GM19324 (cell line): ENCODE data around the gene GJD4.
A peak's percentile ranks its signal among the peaks of the same experiment; 100 is the strongest.

Experiments used
- ATAC-seq: cut with Tn5 transposase; IDR thresholded peaks from one replicate; pipeline ENCODE4 v1.9.1; 2021; ENCODE audit warnings: mild to moderate bottlenecking, moderate library complexity; ENCODE audit not compliant: unreplicated experiment, low FRiP score

Gene GJD4

DNA sequence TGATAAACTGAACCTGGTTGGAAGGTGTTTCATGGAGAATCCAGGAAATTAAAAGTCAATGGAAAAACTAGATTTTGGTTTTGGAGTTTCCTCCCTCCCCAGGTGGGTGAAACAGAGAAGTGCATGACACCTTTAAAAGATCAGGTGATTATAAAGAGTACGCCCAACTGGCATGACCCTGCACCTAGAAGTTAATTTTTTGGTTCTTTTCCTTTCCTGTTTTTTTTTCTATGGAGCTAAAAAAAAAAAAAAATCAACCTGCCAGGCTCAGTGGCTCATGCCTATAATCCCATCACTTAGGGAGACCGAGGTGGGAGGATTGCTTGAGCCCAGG is 7.9 kb downstream of the GJD4 start:
- no peak for ATAC-seq

DNA sequence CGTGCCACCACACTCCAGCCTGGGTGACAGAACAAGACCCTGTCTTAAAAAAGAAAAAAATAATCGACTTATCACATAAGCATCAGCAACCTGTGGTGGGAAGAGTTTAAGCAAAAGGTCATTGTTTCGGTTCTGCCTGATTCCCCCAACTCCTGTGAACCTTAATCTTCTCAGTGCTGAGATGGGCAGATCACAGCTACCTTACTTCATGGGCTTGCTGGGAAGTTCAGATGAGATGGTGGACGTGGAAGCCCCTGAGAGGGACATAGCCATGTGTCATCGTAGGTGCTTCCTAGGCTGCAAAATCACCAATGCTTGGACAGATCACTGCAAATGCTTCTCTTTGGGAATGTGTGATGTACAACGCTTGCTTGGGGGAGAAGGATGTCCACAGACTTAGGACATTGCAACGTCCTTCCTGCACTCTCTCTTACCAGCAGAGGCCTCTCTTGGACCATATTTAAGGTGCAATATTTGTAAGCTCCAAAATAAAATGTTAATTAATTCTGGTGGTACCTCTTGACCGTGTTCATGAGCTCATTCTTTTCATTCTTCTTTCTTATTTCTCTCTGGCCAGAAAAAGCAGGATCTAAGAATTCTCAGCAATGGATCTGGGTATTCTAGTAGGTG is 8.6 kb downstream of the GJD4 start:
- no peak for ATAC-seq

DNA sequence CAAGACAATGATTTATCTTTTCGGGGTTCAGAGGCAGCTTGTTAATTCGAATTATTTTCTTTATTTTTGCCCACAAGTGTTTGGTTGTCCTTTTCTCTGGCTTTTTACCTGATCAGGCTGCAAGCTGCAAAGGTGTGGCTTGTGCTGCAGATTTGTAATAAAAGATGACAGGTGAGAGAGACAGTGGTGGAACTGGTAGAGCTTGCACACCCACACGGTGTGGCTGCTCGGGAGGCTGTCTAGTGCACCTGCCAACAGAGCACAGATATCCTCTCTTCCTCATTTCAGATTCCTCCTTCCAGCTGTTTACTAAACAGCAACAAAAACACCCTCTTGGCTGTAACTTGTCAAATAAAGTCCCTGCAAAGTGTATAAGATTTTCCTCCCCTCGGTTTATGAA is 9.2 kb downstream of the GJD4 start:
- ATAC-seq = no peak

DNA sequence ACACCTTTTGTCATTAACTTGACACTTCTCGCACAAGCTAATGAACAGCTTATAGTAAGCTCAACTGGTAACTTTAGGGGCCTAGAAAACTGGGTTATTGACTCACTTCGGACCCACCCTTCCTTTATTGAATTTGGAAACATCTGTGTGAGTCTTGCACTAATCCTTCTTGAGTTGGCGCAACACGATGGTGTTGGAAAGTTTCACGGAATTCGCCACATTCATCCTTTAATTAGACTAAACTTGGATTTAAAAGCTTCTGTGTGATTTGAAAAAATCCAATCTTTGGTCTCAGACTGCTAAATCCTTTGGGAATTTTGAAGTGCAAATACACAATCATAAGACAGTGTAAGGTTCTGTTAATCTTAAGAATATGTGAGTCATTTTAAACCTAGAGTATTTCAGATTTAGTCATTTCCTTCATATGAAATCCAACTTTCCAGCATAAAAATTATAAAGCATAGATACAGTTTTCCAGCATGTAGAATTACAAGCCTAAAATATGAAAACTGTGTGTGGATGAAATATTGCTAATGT is 21.9 kb downstream of the GJD4 start:
- ATAC-seq = no peak

DNA sequence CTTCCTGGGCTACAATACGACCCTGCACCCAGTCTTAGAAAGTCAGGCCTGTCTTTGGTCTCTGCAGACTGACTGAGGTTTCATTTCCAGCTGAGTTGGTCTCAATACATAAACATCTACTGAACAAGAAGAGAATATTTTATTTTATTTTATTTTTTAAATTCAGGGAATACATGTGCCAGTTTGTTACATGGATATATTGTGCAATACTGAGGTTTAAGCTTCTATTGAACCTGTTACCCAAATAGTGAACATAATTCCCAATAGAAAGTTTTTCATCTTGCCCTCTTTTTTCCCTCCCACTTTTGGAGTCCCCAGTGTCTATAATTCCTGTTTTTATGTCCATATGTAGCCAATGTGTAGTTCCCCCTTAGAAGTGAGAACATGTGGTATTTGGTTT is 26.3 kb downstream of the GJD4 start:
- no peak for ATAC-seq

DNA sequence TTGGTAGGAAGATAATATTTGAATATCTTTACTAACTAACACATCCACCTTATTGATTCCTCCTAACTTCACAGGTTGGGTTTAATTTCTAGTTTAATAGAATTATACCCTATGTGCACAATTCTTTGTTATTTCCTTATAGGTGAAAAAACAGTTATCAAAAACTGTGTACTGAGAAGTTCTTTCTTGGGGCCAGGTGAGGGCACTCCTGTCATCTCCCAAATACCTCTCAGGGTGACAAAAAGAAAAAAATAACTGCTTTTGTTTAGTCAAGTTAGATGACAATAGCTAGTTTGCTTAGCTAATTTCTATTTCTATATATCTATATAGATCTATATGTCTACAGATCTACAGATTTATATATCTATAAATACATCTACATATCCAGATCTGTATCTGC is 26.9 kb downstream of the GJD4 start:
- no peak for ATAC-seq

DNA sequence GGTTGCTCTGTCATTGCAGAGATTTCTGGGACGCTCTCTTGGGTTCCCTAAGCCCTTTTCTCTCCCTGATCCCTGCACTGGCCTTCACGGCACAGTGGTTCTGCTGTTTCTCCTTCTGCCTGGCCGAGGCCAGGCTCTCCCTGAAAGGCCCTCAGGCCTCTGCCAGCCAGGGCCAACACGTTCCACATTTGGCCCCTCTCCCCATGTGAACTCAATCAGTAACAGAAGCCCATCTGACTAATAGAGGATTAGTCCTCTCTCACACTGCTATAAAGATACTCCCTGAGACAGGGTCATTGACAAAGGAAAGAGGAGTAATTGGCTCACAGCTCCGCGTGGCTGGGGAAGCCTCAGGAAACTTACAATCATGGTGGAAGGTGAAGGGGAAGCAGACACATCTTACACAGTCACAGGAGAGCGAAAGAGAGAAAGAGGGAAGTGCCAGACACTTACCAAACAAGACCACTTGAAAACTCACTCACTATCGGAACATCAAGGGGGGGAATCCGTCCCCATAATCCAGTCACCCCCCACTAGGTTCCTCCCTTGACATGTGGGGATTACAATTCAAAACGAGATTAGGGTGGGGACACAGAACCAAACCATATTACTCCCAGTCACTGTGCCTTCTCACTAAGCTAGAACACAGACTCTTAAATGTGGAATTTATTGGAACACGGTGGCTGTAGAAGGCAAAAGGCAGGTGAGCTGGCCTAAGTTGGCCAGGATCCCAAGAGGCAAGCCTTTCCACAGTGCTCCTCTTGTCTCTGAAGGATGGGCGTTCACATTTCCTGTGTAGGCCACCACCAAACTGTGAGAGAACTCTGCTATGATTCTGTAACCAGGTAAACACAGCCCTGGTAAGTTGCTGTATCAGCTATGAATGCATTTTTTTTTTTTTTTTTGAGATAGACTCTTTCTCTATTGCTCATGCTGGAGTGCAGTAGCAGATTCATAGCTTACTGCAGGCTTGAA is 28.2 kb downstream of the GJD4 start:
- no peak for ATAC-seq

DNA sequence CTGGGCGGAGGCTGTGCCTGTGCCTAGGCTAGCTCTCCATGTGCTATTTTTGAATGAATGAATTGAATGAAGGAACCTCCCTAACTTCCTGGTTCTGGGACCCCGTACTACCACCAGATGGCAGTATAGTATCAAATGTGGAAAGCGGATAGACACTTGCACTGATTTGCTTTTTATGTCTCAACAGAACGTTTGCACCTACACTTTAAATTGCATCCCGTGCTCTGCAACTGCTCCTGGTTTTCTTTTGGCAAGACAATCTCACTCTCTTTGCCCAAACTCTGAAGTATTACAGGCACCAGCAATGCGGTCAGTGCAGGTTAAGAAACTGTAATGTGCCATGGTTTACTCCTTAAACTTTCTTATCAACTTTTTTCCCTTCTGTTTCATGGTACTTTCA is 30.4 kb downstream of the GJD4 start:
- no peak for ATAC-seq

DNA sequence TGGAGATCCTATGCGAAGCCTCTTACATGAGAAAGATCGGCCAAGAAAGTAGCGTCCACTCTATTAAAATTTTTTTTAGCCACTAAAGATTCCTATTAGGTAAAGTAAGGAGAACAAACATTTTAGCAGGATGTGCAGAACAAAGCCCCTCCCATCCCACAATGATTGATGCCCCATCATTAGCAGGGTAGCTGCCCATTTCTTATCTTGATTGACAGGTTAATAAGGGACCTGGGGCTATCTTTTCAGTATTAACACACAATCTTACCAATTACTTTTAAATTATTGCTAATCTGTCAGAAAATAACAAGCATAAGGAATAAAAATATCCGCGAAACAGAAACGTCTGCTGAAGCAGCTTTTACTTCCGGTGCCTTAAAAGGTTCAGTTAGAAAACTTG is 31.8 kb downstream of the GJD4 start:
- ATAC-seq = no peak

DNA sequence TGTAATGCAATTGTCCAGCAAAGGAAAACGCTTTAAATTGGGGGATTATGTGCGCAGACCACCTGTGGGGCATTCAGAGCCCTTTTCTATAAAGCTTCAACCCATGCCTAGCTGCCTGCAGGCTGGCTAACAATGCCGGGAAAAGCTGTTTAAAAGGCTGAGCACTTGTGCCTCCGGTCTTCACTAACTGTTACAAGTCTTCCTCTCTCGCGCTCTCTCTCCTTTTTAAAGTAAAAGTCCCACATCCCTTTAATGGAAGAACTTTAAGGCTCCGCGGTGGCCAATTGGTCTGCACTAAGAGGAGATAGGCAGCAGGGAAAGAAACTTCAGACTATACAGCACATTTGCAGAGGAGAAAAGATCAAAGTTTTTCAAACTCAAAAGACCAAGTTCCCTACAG is 32.3 kb downstream of the GJD4 start:
- ATAC-seq = no peak

DNA sequence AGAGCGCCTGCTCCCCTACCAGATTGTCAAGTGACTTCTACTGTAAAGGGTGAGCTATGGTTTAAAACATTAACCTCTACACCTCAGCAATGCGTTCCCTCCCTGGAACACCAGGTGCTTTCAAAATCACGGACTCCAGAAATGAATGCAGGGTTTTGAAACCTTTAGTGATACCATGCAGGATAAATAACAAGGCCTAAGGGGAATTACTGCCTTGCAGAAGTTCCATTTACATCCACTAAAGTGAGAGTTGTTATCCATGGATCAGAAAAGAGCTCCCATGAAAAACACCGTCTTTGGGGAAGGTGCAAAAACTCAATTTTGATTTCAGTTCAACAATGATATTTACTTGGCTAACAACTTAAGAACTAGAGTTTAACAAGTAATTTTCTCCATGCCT is 33.0 kb downstream of the GJD4 start:
- ATAC-seq = no peak

DNA sequence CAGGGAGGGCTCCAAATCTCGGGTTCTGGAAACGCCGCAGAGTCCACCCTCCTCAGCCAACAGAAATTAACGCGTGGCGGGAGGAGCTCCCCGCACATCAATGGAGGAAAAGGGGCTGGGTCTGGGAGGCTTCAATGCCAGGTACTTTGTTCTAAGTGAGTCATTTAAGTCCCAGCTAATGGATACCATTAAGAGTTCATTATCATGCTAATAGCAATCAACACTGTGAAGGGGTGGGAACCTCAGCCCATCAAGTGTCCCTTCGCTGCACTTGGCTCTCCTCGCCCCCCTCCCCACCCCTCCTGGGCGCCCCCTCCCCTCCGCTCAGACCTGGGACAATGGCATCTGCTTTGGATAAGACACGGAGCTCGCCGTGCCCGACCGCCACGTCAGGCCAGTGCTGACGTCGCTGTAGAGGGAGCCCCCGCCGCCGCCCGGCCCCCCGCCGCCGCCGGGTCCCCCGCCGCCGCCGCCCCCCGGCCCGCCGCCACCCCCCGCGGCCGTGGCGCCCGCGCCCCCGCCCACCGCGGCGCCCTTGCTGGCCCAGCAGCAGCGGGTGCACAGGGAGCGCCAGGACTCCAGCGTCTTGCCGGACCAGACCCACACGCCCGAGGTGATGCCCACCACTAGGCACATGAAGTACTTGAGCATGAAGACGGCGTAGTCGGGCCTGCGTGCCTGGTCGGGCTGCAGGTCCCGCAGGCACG is 34.0 kb downstream of the GJD4 start:
- ATAC-seq = no peak

DNA sequence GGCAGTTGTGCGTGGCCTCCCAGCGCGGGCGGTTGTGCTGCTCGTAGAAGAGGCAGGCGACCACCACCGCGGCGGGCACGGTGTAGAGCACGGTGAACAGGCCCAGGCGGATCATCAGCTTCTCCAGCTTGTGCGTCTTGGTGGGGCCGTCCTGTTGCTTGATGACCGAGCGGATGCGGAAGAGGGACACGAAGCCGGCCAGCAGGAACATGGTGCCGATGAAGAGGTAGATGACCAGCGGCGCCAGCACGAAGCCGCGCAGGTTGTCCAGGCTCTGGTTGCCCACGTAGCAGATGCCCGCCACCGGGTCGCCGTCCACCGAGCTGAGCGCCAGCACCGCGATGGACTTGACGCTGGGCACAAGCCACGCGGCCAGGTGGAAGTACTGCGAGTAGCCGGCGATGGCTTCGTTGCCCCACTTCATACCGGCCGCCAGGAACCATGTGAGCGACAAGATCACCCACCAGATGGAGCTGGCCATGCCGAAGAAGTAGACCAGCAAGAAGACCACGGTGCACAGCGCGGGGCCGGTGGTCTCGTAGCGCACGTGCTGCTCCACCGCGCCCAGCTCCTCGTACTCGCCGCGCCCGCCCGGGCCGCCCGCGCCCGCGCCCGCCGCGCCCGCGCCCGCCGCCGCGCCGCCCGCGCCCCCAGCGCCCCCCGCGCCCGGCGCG is 34.7 kb downstream of the GJD4 start:
- ATAC-seq = no peak

DNA sequence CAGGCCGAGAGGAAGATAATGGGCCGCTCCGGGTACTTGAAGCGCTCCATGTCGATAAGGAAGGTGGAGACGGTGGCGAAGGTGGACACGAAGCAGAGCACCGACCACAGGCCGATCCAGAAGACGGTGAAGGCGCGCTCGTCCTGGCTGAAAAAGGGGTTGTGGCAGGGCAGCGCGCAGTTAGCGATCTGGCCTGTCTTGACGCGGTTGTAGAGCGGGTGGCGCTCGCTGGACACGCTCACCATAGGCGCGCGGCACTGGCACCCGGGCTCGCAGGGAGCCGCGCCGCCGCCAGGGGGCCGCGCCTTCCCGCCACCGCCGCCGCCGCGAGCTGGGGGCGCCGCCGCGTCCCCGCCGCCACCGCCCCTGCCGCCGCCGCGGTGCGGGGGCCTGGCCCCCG is 35.3 kb downstream of the GJD4 start:
- peak; percentile 36 for ATAC-seq

DNA sequence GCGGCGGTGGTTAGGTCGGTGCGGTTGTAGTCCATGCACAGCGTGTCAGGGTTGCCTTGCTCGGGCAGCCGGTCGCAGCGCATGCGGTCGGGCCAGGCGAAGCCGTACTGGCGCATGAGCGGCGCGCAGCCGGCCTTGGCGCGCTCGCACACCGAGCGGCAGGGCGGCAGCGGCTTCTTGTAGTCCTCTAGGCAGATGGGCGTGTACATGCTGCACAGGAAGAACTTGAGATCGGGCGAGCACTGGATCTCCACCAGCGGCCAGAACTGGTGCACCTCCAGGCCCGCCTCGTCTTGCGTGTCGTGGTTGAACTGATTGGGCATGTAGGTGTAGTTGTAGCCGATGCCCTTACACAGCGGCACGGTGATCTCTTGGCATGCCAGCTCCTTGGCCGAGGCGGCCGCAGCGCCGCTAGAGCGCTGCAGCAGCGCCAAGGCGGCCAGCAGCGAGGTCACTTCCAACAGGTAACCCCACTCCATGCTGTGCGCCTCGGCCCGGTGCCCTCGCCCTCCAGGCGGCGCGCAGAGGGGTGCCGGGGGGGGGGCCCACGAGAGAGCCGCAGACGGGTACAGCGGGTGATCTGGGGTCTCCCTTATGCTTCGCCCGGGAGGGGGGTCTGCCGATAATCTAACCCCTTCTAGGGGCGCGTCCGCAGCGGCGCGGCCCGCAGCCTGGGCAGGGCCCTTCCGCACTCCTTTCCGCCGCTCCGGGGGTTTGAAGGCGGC is 36.0 kb downstream of the GJD4 start:
- peak; percentile 36 for ATAC-seq

DNA sequence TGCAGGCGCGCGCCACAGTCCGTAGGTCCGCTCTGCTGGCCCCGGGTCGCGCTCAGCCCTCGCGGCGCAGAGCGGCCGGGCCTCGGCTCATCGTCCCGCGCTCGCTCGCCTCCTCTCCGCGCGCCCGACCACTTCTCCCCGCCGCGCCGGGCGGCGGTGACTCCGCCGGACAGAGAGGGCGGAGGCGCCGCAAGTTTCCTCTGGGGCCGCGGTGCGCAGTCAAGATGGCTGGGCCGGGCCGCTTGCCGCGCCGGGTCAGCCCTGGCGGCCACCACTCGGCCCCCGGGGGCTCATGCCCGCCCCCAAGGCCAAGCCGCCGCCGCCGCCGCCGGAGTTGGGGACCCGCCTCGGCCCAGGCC is 36.5 kb downstream of the GJD4 start:
- ATAC-seq = peak; percentile 26

DNA sequence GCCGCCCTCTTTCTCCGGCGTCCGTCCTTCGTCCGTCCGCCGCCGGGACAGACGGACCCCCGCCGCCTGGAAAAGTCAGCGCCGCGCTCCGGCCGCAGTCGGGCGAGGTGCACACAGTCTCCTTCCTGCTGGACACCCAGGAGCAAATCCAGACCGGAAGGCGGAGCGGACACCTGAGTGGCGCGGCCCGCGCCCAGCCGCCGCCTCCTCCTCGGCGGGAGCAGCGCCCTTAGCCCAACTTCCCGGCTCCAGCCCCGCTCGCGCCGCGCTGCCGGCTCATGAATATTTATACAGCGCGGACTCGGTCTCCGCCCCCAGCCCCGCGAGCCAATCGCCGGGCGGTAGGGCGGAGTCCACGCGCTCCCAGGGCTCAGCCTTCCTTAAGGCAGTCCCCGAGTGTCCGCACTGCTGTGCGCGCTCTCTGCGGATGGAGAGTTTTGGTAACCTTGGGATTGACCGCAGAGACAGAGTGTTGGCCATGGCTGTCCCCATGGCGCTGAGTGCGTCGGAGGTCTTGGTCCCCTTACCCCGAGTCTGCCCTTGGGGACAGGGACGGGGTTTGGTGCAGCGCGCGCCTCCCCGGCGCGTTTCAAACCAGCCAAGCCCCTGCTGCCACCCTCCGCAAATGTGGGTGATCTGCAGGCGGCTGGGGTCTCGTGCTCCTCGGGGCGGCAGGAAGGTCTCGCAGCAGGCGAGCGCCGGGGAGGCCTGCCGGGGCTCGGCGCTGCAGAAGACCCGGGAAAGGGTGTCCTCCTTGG is 37.1 kb downstream of the GJD4 start, which contains the start of gene FZD8:
Gene FZD8, minus strand, starts transcription at position 262 of the 758 bp plus-strand sequence. CDS start 867 bp downstream, outside the sequence.
- peak; percentile 90 for ATAC-seq

DNA sequence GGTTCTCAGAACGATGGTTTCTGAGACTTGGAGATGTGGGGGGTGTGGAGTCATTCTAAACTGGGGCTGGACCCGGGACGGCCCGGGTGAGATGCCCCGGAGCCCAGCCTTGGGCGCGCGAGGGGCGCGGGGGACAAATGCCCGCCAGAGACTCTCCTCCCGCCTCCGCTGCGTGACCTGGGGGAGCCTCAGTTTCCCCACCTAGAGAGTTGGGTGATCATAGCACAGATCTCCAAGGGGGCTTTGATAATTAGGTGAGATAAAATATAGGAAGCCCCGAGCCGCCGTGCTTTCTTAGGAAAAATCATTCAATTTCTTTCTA is 37.6 kb downstream of the GJD4 start:
- ATAC-seq = no peak
